Natural killer cell (primary cell): ENCODE data around the gene ZDHHC1. TPM values are rescaled to one million over a fixed set of nuclear protein-coding genes. Genes with fewer than 3 reads are reported as not detected.
A peak's percentile ranks its signal among the peaks of the same experiment; 100 is the strongest.
"Not testable (repeated sequence)": the region's sequence is repeated elsewhere in the genome, so short reads cannot be mapped to it uniquely, and the experiment has no call there.

Source experiments
- ATAC-seq, 3 donors: fragments of 150-1000 bp in 2 of 3; fragments of 200-7000 bp in 1 of 3; cut with Tn5 transposase; 1 replicate in 1 of 3; 2 replicates in 2 of 3; pipeline ENCODE4 v1.10.0; 2021; ENCODE audit warnings: mild to moderate bottlenecking in 2 of 3, moderate library complexity in 2 of 3
- DNase-seq, 2 donors: peaks; one replicate each; pipeline versions ENCODE4 v3.0.0 to v3.0.0-alpha.2; 2013 to 2021; ENCODE audit warnings: mixed read lengths in 1 of 2
- H3K27ac ChIP-seq: one replicate; pipeline ENCODE4 v1.5.1; 2013; ENCODE audit warnings: mild to moderate bottlenecking, low read length
- H3K27me3 ChIP-seq: one replicate; pipeline ENCODE4 v1.6.1; 2013; ENCODE audit warnings: low read length; ENCODE audit not compliant: control insufficient read depth, insufficient read depth
- H3K36me3 ChIP-seq: one replicate; pipeline ENCODE4 v1.6.1; 2013; ENCODE audit warnings: low read length; ENCODE audit not compliant: control insufficient read depth, insufficient read depth
- H3K4me1 ChIP-seq: one replicate; pipeline ENCODE4 v1.6.1; 2013; ENCODE audit warnings: low read length; ENCODE audit not compliant: control insufficient read depth, insufficient read depth
- H3K4me3 ChIP-seq: one replicate; pipeline ENCODE4 v1.5.1; 2013; ENCODE audit warnings: low read length
- H3K9me3 ChIP-seq: one replicate; pipeline ENCODE4 v1.6.1; 2013; ENCODE audit warnings: low read length; ENCODE audit not compliant: control insufficient read depth, insufficient read depth
- H3K27ac Mint-ChIP-seq, 2 donors: one replicate each; pipeline ENCODE4 v1.8.0; 2022; ENCODE audit warnings: mild to moderate bottlenecking in 2 of 2, mixed read lengths in 2 of 2, moderate library complexity in 1 of 2
- H3K27me3 Mint-ChIP-seq, 2 donors: one replicate each; pipeline ENCODE4 v1.8.0; 2022; ENCODE audit warnings: low read depth in 2 of 2, mixed read lengths in 2 of 2
- H3K36me3 Mint-ChIP-seq: one replicate; pipeline ENCODE4 v1.8.0; 2022; ENCODE audit warnings: mixed read lengths
- H3K4me1 Mint-ChIP-seq, 2 donors: one replicate each; pipeline ENCODE4 v1.8.0; 2022; ENCODE audit warnings: mixed read lengths in 2 of 2
- H3K4me3 Mint-ChIP-seq: one replicate; pipeline ENCODE4 v1.8.0; 2022; ENCODE audit warnings: mild to moderate bottlenecking, moderate library complexity, mixed read lengths
- H3K9me3 Mint-ChIP-seq, 2 donors: one replicate each; pipeline ENCODE4 v1.8.0; 2022; ENCODE audit warnings: mixed read lengths in 2 of 2
- WGBS: methylation state at CpG from one replicate; pipeline ENCODE4 v1.1.7; 2013; ENCODE audit warnings: missing lambda C conversion rate; ENCODE audit not compliant: insufficient coverage; 5-methylcytosine and 5-hydroxymethylcytosine counted together
- intact Hi-C: fragments of 100-400 bp; cut with micrococcal nuclease; formaldehyde crosslinking; loops from one replicate; pipeline ENCODE4 v1.14.2; 2022
- total RNA-seq, 4 donors: library from RNA; stranded (reverse); fragments of 120-200 nt in 1 of 4; gene quantifications; one replicate each; pipeline versions ENCODE4 v1.2.3 to v1.2.4, GENCODE V29; 2013 to 2022
- TF ChIP-seq, protein P1 (sequence below): fragments of 200-600 bp; IDR thresholded peaks from one replicate; pipeline ENCODE4 v1.8.0; 2022; ENCODE audit warnings: antibody characterized with exemption

The ZDHHC1 gene
- total RNA-seq, 3 donors from 2014 or later (not counting 1 experiment from before 2014, with no cell fraction given), result 0.88 to 2.5 (median 1.8) TPM

DNA sequence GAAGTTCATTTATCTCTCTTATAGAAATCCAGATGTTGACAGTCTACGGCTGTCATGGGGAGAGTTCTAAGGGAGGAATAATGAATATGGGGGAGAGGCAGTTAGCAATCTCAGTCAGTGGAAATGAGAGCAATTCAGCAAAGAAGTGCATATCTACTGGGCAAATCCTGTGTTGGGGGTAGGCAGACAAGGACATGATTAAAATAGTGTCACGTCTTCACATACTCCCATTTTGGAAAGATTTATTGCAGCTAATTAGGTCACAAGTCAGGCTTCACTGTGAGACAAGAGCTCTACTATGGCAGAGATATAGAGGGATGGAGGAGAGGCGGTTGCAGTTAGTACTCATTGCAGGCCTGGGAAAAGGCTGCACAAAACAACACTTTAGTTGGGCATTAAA is 59.9 kb downstream of the ZDHHC1 start:
- Mint-ChIP-seq H3K27me3 (peaks cover 9 to 17% of the 10 kb centered on the region in 2 donors), H3K9me3 (no peaks in the 10 kb centered on the region), H3K27ac (no peak overlapping the region), H3K4me3 (no peak overlapping the region), H3K4me1 (no peaks in the 10 kb centered on the region), H3K36me3 (no peaks in the 10 kb centered on the region)
- no peak overlapping the region for H3K4me3 ChIP-seq
- no peak for ATAC-seq
- H3K4me1 ChIP-seq, result no peaks in the 10 kb centered on the region
- no peaks in the 10 kb centered on the region for H3K36me3 ChIP-seq
- TF ChIP-seq, protein P1, sequence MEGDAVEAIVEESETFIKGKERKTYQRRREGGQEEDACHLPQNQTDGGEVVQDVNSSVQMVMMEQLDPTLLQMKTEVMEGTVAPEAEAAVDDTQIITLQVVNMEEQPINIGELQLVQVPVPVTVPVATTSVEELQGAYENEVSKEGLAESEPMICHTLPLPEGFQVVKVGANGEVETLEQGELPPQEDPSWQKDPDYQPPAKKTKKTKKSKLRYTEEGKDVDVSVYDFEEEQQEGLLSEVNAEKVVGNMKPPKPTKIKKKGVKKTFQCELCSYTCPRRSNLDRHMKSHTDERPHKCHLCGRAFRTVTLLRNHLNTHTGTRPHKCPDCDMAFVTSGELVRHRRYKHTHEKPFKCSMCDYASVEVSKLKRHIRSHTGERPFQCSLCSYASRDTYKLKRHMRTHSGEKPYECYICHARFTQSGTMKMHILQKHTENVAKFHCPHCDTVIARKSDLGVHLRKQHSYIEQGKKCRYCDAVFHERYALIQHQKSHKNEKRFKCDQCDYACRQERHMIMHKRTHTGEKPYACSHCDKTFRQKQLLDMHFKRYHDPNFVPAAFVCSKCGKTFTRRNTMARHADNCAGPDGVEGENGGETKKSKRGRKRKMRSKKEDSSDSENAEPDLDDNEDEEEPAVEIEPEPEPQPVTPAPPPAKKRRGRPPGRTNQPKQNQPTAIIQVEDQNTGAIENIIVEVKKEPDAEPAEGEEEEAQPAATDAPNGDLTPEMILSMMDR, result no peak
- no peak for DNase-seq
- H3K9me3 ChIP-seq, result no peaks in the 10 kb centered on the region
- no peak overlapping the region for H3K27ac ChIP-seq
- H3K27me3 ChIP-seq, result no peaks in the 10 kb centered on the region
- intact Hi-C loops, result no loop called here
- WGBS, result 94% methylated on average over 3 of the region's 3 CpGs

DNA sequence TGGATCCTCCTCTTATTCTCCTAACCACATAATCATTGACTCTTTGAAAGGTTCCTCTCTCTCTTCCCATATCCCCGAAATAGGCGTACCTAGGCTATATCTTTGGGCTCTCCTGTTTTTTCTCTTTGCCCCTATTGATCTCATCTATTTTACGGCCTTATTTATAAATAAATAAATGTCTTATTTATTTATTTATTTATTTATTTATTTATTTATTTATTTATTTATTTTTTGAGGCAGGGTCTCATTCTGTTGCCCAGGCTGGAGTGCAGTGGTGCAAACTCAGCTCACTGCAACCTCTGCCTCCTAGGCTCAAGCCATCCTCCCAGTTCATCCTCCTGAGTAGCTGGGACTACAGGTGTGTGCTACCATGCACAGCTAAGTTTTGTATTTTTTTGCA is 63.8 kb downstream of the ZDHHC1 start:
- H3K4me3 ChIP-seq, H3K4me1 ChIP-seq, H3K9me3 ChIP-seq, ATAC-seq, H3K27me3 Mint-ChIP-seq, intact Hi-C loops, H3K27ac ChIP-seq, H3K27me3 ChIP-seq, H3K4me1 Mint-ChIP-seq, H3K4me3 Mint-ChIP-seq, DNase-seq, H3K27ac Mint-ChIP-seq, H3K9me3 Mint-ChIP-seq, H3K36me3 Mint-ChIP-seq, H3K36me3 ChIP-seq: not testable (repeated sequence)
- 100% methylated on average over 2 of the region's 3 CpGs for WGBS

DNA sequence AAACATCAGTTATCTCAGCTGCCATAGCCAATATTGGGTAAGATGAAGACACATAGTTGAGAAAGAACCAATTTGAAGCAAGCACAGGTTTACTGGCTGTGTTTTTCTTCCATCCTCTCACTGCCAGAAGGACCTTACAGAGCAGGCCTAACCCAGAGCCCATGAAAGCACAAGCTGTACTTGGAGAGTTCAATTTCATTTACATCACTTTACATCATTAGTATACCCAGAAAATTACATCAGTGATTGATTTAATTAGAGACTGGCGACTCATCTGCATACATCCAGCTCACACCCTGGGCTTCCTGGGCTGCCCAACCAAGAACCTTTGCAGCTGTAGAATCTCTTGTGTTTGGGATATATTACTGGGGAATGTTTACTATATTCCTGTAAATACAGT is 66.0 kb downstream of the ZDHHC1 start:
- Mint-ChIP-seq H3K9me3 (no peaks in the 10 kb centered on the region), H3K4me3 (no peak overlapping the region), H3K27me3 (no peaks in the 10 kb centered on the region), H3K4me1 (no peaks in the 10 kb centered on the region), H3K27ac (no peak overlapping the region), H3K36me3 (no peaks in the 10 kb centered on the region)
- ATAC-seq, result no peak
- TF ChIP-seq, protein P1, result no peak
- Histone ChIP-seq H3K4me3 (no peak overlapping the region), H3K27ac (no peak overlapping the region), H3K27me3 (no peaks in the 10 kb centered on the region), H3K9me3 (no peaks in the 10 kb centered on the region), H3K4me1 (no peaks in the 10 kb centered on the region), H3K36me3 (no peaks in the 10 kb centered on the region)
- WGBS, result no CpG with 5 or more reads among the region's 1 CpG
- intact Hi-C loops, result no loop called here
- no peak for DNase-seq

DNA sequence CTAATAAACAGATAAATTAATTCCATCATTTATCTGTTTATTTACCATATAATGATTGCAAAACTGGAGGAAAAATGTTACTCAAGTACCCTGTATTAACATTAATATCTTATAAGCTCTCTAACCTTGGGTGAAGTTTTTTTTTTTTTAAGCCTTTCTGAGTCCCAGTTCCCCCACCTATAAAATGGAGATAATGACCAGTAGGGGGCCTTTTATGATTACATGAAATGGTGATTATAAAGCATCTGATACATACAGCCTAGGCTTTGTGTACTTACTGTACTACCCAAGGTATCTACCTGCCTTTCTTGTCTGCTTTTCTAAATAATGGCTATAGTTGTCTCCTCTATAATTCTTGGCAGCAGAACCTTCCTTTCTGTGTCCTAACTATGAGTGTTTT is 67.1 kb downstream of the ZDHHC1 start:
- Histone ChIP-seq H3K9me3 (no peaks in the 10 kb centered on the region), H3K36me3 (no peaks in the 10 kb centered on the region), H3K4me3 (no peak overlapping the region), H3K4me1 (no peaks in the 10 kb centered on the region), H3K27ac (no peak overlapping the region), H3K27me3 (no peaks in the 10 kb centered on the region)
- DNase-seq (peak in 1 of 2 donors; percentile 45), ATAC-seq (peak in 1 of 3 donors; percentile 48)
- intact Hi-C loops, result no loop called here
- no peak overlapping the region for H3K4me3 Mint-ChIP-seq
- TF ChIP-seq, protein P1, result peak; percentile 49
- no peaks in the 10 kb centered on the region for H3K4me1 Mint-ChIP-seq
- no peaks in the 10 kb centered on the region for H3K27me3 Mint-ChIP-seq
- H3K36me3 Mint-ChIP-seq, result no peaks in the 10 kb centered on the region
- no peaks in the 10 kb centered on the region for H3K9me3 Mint-ChIP-seq
- H3K27ac Mint-ChIP-seq, result no peak overlapping the region
